ENCODE measurements around the gene CHPF. TPM values are rescaled to one million over a fixed set of nuclear protein-coding genes. Genes with fewer than 3 reads are reported as not detected.

Gene CHPF
- total and polyA plus RNA-seq, 5 donors = 92.6 to 145 (median 105) TPM

GRCh38 chr2:219567131-219567530 lies 23.5 kb upstream of the CHPF start:
- intact Hi-C loops (cut with DNase I) = no loop called here
- peak in 1 of 3 donors; percentile 44 for DNase-seq
- WGBS = 93% methylated on average over 18 of the region's 18 CpGs

GRCh38 chr2:219566640-219567039 lies 23.0 kb upstream of the CHPF start:
- 86% methylated on average over 11 of the region's 11 CpGs for WGBS
- Histone ChIP-seq H3K4me3 (ENCODE audit: low read length) (no peak overlapping the region), H3K27ac (ENCODE audit: low read length) (no peak overlapping the region), H3K27me3 (ENCODE audit: control insufficient read depth, insufficient read depth) (no peaks in the 10 kb centered on the region), H3K4me1 (ENCODE audit: control insufficient read depth, insufficient read depth, low read length) (no peaks in the 10 kb centered on the region), H3K9me3 (ENCODE audit: control insufficient read depth, low read length) (no peaks in the 10 kb centered on the region)
- no peak for DNase-seq
- intact Hi-C loops (cut with DNase I) = no loop called here
- no peak for ATAC-seq

More at GRCh38 chr2:219567131-219567530, 23.5 kb upstream of the CHPF start:
- Histone ChIP-seq H3K27me3 (ENCODE audit: control insufficient read depth, insufficient read depth) (no peaks in the 10 kb centered on the region), H3K4me3 (ENCODE audit: low read length) (no peak overlapping the region), H3K9me3 (ENCODE audit: control insufficient read depth, low read length) (no peaks in the 10 kb centered on the region), H3K27ac (ENCODE audit: low read length) (no peak overlapping the region), H3K4me1 (ENCODE audit: control insufficient read depth, insufficient read depth, low read length) (no peaks in the 10 kb centered on the region)
- ATAC-seq = no peak

- ATAC-seq (no peak), DNase-seq (no peak)
- H3K4me3 ChIP-seq (ENCODE audit: low read length) = no peak overlapping the region
- no peaks in the 10 kb centered on the region for H3K9me3 ChIP-seq (ENCODE audit: control insufficient read depth, low read length)
- intact Hi-C loops (cut with DNase I) = no loop called here
- H3K4me1 ChIP-seq (ENCODE audit: control insufficient read depth, insufficient read depth, low read length) = no peaks in the 10 kb centered on the region
- 76% methylated on average over 21 of the region's 21 CpGs for WGBS
- H3K27me3 ChIP-seq (ENCODE audit: control insufficient read depth, insufficient read depth) = no peaks in the 10 kb centered on the region
- H3K27ac ChIP-seq (ENCODE audit: low read length) = no peak overlapping the region
Measured at GRCh38 chr2:219565130-219566080, 21.8 kb upstream of the CHPF start.

GRCh38 chr2:219563271-219563928 lies 19.8 kb upstream of the CHPF start:
- intact Hi-C loops (cut with DNase I) = no loop called here
- no peaks in the 10 kb centered on the region for H3K9me3 ChIP-seq (ENCODE audit: control insufficient read depth, low read length)

GRCh38 chr2:219562049-219563020 lies 18.7 kb upstream of the CHPF start:
- intact Hi-C loops (cut with DNase I) = no loop called here
- Histone ChIP-seq H3K4me3 (ENCODE audit: low read length) (no peak overlapping the region), H3K9me3 (ENCODE audit: control insufficient read depth, low read length) (no peaks in the 10 kb centered on the region), H3K4me1 (ENCODE audit: control insufficient read depth, insufficient read depth, low read length) (no peaks in the 10 kb centered on the region), H3K27me3 (ENCODE audit: control insufficient read depth, insufficient read depth) (no peaks in the 10 kb centered on the region), H3K27ac (ENCODE audit: low read length) (no peak overlapping the region)
- 82% methylated on average over 35 of the region's 35 CpGs for WGBS
- no peak for ATAC-seq
- peak in 2 of 3 donors; percentile 53 to 54 for DNase-seq

More at GRCh38 chr2:219563271-219563928, 19.8 kb upstream of the CHPF start:
- no peak for DNase-seq
- H3K27me3 ChIP-seq (ENCODE audit: control insufficient read depth, insufficient read depth) = no peaks in the 10 kb centered on the region
- H3K4me1 ChIP-seq (ENCODE audit: control insufficient read depth, insufficient read depth, low read length) = no peaks in the 10 kb centered on the region
- no peak overlapping the region for H3K27ac ChIP-seq (ENCODE audit: low read length)
- 90% methylated on average over 20 of the region's 20 CpGs for WGBS
- H3K4me3 ChIP-seq (ENCODE audit: low read length) = no peak overlapping the region
- no peak for ATAC-seq

- peak; percentile 3 to 4 for ATAC-seq
- intact Hi-C loops (cut with DNase I) = no loop called here
Measured at GRCh38 chr2:219561179-219562048, 17.8 kb upstream of the CHPF start.

GRCh38 chr2:219560893-219561178 lies 17.2 kb upstream of the CHPF start:
- Histone ChIP-seq H3K27me3 (ENCODE audit: control insufficient read depth, insufficient read depth) (no peaks in the 10 kb centered on the region), H3K27ac (ENCODE audit: low read length) (no peak overlapping the region), H3K4me3 (ENCODE audit: low read length) (no peak overlapping the region), H3K9me3 (ENCODE audit: control insufficient read depth, low read length) (no peaks in the 10 kb centered on the region), H3K4me1 (ENCODE audit: control insufficient read depth, insufficient read depth, low read length) (no peaks in the 10 kb centered on the region)
- intact Hi-C loops (cut with DNase I) = no loop called here
- peak in 1 of 3 donors; percentile 26 for DNase-seq
- no peak for ATAC-seq
- WGBS = 86% methylated on average over 3 of the region's 3 CpGs

More at GRCh38 chr2:219561179-219562048, 17.8 kb upstream of the CHPF start:
- no peaks in the 10 kb centered on the region for H3K27me3 ChIP-seq (ENCODE audit: control insufficient read depth, insufficient read depth)
- DNase-seq = peak in 1 of 3 donors; percentile 45
- WGBS = 63% methylated on average over 24 of the region's 24 CpGs
- no peaks in the 10 kb centered on the region for H3K9me3 ChIP-seq (ENCODE audit: control insufficient read depth, low read length)
- no peak overlapping the region for H3K27ac ChIP-seq (ENCODE audit: low read length)
- H3K4me3 ChIP-seq (ENCODE audit: low read length) = no peak overlapping the region
- no peaks in the 10 kb centered on the region for H3K4me1 ChIP-seq (ENCODE audit: control insufficient read depth, insufficient read depth, low read length)

- peak; percentile 3 to 10 for ATAC-seq
- intact Hi-C loops (cut with DNase I) = no loop called here
- Histone ChIP-seq H3K9me3 (ENCODE audit: control insufficient read depth, low read length) (no peaks in the 10 kb centered on the region), H3K27ac (ENCODE audit: low read length) (no peak overlapping the region), H3K4me1 (ENCODE audit: control insufficient read depth, insufficient read depth, low read length) (no peaks in the 10 kb centered on the region), H3K27me3 (ENCODE audit: control insufficient read depth, insufficient read depth) (no peaks in the 10 kb centered on the region), H3K4me3 (ENCODE audit: low read length) (no peak overlapping the region)
- peak in 2 of 3 donors; percentile 15 to 42 for DNase-seq
- WGBS = 28% methylated on average over 8 of the region's 8 CpGs
Measured at GRCh38 chr2:219560037-219560892, 16.7 kb upstream of the CHPF start.

GRCh38 chr2:219559156-219559915 lies 15.7 kb upstream of the CHPF start:
- Histone ChIP-seq H3K27ac (ENCODE audit: low read length) (no peak overlapping the region), H3K27me3 (ENCODE audit: control insufficient read depth, insufficient read depth) (no peaks in the 10 kb centered on the region), H3K4me3 (ENCODE audit: low read length) (no peak overlapping the region), H3K4me1 (ENCODE audit: control insufficient read depth, insufficient read depth, low read length) (no peaks in the 10 kb centered on the region), H3K9me3 (ENCODE audit: control insufficient read depth, low read length) (no peaks in the 10 kb centered on the region)
- no peak for ATAC-seq
- 78% methylated on average over 20 of the region's 20 CpGs for whole genome bisulfite sequencing
- DNase-seq = peak; percentile 18 to 50 (median 31)
- intact Hi-C loops (cut with DNase I) = no loop called here
